Activated T-helper 1 cell treated with Interleukin-2 at 50 U/mL for 16 hours (primary cell): ENCODE data around the gene SPATA13.
"Not testable (repeated sequence)": the region's sequence is repeated elsewhere in the genome, so short reads cannot be mapped to it uniquely, and the experiment has no call there.

Source experiments
- DNase-seq: peaks from one replicate; pipeline ENCODE4 v3.0.0-alpha.2; 2020; ENCODE audit warnings: low read depth

The SPATA13 gene

GRCh38 chr13:24160458-24161009, at the start of gene SPATA13:
Gene SPATA13, plus strand, starts transcription at chr13:24160720. Its CDS starts 62,210 bp downstream, at chr13:24222930.
- DNase-seq: peak; percentile 88

- DNase-seq: no peak
Observed at GRCh38 chr13:24112791-24113190, 47.7 kb upstream of the SPATA13 start.

- no peak for DNase-seq
Observed at GRCh38 chr13:24115671-24116070, 44.8 kb upstream of the SPATA13 start.

- no peak for DNase-seq
Observed at GRCh38 chr13:24116131-24116530, 44.4 kb upstream of the SPATA13 start.

GRCh38 chr13:24118576-24118975, 41.9 kb upstream of the SPATA13 start:
- no peak for DNase-seq

- no peak for DNase-seq
Observed at GRCh38 chr13:24119626-24120508, 40.7 kb upstream of the SPATA13 start.

- not testable (repeated sequence) for DNase-seq
Observed at GRCh38 chr13:24122045-24122444, 38.5 kb upstream of the SPATA13 start.

- DNase-seq: no peak
Observed at GRCh38 chr13:24122569-24122968, 38.0 kb upstream of the SPATA13 start.

- DNase-seq: no peak
Observed at GRCh38 chr13:24123761-24124160, 36.8 kb upstream of the SPATA13 start.

- DNase-seq: no peak
Observed at GRCh38 chr13:24124789-24125476, 35.6 kb upstream of the SPATA13 start.

- DNase-seq: no peak
Observed at GRCh38 chr13:24127116-24127631, 33.3 kb upstream of the SPATA13 start.

GRCh38 chr13:24128112-24128511, 32.4 kb upstream of the SPATA13 start:
- DNase-seq: no peak

- DNase-seq: no peak
Observed at GRCh38 chr13:24128962-24129361, 31.6 kb upstream of the SPATA13 start.

- DNase-seq: no peak
Observed at GRCh38 chr13:24129914-24130774, 30.4 kb upstream of the SPATA13 start.

- DNase-seq: no peak
Observed at GRCh38 chr13:24131749-24132148, 28.8 kb upstream of the SPATA13 start.

- no peak for DNase-seq
Observed at GRCh38 chr13:24133021-24133795, 27.3 kb upstream of the SPATA13 start.

GRCh38 chr13:24134231-24134630, 26.3 kb upstream of the SPATA13 start:
- no peak for DNase-seq

- no peak for DNase-seq
Observed at GRCh38 chr13:24134757-24135156, 25.8 kb upstream of the SPATA13 start.

- no peak for DNase-seq
Observed at GRCh38 chr13:24135674-24136300, 24.7 kb upstream of the SPATA13 start.

- DNase-seq: no peak
Observed at GRCh38 chr13:24138911-24139310, 21.6 kb upstream of the SPATA13 start.
